T-helper 22 cell (primary cell): ENCODE results near the gene IGFLR1.
"Not testable (repeated sequence)": the region's sequence is repeated elsewhere in the genome, so short reads cannot be mapped to it uniquely, and the experiment has no call there.

Source experiments
- DNase-seq: peaks from one replicate; pipeline ENCODE4 v3.0.0-alpha.2; 2020; ENCODE audit warnings: low read depth

IGFLR1 gene

GRCh38 chr19:35704218-35704617 lies 38.0 kb downstream of the IGFLR1 start, which contains the start of gene ZBTB32:
Gene ZBTB32, plus strand, starts transcription at chr19:35704558. Its CDS starts 10,069 bp downstream, at chr19:35714627.
- no peak for DNase-seq

- no peak for DNase-seq
Measured at GRCh38 chr19:35703343-35703742, 38.9 kb downstream of the IGFLR1 start.

DNA sequence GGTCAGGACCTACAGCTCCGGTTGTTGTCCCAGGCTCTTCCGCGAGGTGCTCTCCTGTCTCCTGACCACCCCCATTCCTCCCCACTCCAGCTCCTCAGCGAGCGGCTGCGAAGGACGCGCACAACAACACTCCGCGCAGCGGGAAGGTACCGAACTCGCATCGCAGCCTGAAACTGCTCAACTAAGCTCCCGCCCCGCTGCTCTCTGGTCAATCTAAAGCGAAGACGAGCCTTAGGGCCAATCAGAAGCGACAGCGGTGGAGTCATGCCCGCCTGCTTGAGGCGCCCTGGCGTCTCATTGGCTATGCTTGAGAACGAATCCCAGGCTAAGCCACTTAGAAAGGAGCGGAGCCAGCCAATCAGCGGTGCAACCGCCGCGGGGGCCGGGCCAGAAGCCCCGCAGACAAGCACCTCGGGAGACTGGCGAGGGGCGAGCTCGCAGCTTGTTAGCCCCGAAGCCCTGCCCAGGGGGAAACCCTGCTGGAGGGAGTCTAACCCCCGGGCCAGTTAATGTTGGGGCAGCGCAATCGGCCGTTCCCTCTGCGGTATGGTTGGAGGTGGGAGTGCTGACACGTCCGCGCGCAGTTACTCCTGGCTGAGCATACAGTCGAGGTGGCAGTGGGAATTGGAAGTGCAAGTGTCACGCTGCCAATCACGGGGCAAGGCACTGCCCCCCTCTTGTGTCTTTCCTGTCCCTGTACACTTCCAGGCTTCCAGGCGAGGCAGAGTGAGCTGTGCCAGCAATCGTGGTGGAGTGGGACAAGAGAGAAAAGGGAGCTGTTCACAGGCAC lies 39.8 kb downstream of the IGFLR1 start:
- DNase-seq, result peak; percentile 92

- no peak for DNase-seq
Measured at GRCh38 chr19:35696835-35697234, 45.4 kb downstream of the IGFLR1 start.

- DNase-seq, result no peak
Measured at GRCh38 chr19:35695895-35696422, 46.3 kb downstream of the IGFLR1 start.

DNA sequence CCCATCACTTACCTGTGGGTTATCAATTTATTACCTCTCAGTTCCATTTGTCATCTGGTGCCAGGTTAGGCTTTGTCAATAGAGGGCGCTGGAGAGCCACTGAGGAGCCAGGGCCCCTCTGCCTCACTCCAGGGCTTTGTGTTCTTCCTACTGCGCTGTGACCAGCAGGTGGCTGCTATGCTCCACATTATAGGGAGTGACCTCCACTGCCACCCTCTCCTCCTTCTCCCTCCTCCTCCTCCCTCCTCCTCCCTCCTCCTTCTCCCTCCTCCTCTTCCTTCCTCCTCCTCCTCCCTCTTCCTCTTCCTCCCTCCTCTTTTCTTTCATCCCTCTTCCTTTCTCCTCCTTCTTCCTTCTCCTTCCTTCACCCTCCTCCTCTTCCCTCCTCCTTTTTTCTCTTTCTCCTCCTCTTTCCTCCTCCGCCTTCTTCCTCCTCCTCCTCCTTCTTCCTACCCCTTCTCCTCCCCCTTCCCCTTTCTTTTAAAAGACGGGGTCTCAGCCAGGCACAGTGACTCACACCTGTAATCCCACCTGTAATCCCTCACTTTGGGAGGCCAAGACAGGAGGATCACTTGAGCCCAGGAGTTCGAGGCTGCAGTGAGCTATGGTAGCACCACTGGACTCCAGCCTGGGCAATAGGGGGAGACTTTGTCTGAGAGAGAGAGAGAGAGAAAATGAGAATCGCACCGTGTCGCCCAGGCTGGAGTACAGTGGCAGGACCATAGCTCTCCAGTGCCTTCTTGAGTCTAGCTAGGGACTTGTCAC lies 48.2 kb downstream of the IGFLR1 start:
- peak; percentile 72 for DNase-seq

GRCh38 chr19:35693422-35693821 lies 48.8 kb downstream of the IGFLR1 start:
- no peak for DNase-seq

- DNase-seq, result no peak
Measured at GRCh38 chr19:35692010-35692409, 50.2 kb downstream of the IGFLR1 start.

DNA sequence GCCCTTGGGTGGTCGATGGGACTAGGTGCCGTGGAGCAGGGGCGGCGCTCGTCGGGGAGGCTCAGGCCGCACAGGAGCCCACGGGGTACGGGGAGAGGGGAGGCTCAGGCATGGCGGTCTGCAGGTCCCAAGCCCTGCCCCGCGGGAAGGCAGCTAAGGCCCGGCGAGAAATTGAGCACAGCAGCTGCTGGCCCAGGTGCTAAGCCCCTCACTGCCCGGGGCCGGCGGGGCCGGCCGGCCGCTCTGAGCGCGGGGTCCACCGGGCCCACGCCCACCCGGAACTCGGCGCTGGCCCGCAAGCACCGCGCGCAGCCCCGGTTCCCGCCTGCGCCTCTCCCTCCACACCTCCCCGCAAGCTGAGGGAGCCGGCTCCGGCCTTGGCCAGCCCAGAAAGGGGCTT lies 51.1 kb downstream of the IGFLR1 start:
- not testable (repeated sequence) for DNase-seq

DNA sequence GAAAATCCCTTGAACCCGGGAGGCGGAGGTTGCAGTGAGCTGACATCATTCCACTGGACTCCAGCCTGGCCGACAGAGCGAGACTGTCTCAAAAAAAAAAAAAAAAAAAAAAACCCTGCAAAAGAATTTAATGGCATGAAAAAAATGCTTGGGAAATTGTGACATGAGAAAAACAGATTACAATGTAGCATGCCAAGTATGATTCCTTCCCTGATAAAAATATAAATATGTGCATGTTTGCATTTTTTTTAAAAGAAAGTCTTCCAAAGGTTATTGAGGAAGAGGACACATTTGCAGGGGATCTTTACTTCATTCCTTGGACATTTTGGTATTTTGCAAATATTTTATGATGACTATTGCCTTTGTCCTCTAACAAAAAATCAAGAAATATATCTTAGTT lies 52.4 kb downstream of the IGFLR1 start:
- DNase-seq, result no peak
